ENCODE measurements around the gene ETHE1.
"Not testable (repeated sequence)": the region's sequence is repeated elsewhere in the genome, so short reads cannot be mapped to it uniquely, and the experiment has no call there.

ETHE1 gene

DNA sequence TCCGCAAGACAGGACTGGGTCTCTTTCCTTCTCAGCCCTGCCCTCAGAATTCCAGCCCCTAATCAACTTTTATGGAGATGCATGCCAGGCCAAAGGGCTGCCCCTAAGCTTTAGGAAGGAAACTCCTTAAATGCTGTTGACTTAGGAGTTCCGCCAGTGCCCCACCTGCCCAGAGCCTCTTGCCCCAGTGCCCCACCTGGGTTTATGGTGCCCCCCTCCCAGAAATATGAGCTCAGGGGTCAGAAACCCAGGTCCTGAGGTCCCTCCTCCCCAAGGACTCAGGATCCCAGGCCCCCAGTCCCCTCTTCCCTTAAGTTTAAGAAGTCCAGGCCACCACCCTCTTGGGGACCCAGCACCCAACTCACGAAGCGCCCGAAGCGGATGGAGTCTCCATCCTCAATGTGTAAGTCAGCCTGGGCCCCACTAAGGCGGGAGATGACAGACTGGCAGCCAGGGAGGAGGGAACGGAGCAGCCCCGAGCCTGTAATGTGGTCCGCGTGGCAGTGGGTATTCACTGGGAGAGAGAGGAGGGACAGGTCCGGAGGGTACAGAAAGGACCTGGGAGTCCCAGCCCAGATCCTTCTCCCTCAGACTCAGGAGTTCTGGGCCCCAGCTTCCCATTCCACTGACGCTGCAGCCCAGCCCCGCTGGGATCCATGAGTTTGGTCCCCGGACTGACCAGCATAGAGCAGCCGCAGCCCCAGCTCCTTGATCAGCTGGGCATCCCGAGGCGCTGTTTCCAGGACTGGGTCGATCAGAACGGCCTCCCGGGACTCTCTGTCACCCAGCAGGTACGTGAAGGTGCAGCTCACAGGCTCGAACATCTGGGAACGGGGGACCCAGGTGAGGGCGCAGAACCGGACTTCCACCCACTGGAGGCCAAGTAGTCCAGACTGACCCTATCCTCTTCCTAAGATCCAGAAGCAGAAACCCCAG, 897 bp downstream of the ETHE1 start:
- no peak for DNase-seq (ENCODE audit: low read depth in 1 of 2, low spot score in 1 of 2)

DNA sequence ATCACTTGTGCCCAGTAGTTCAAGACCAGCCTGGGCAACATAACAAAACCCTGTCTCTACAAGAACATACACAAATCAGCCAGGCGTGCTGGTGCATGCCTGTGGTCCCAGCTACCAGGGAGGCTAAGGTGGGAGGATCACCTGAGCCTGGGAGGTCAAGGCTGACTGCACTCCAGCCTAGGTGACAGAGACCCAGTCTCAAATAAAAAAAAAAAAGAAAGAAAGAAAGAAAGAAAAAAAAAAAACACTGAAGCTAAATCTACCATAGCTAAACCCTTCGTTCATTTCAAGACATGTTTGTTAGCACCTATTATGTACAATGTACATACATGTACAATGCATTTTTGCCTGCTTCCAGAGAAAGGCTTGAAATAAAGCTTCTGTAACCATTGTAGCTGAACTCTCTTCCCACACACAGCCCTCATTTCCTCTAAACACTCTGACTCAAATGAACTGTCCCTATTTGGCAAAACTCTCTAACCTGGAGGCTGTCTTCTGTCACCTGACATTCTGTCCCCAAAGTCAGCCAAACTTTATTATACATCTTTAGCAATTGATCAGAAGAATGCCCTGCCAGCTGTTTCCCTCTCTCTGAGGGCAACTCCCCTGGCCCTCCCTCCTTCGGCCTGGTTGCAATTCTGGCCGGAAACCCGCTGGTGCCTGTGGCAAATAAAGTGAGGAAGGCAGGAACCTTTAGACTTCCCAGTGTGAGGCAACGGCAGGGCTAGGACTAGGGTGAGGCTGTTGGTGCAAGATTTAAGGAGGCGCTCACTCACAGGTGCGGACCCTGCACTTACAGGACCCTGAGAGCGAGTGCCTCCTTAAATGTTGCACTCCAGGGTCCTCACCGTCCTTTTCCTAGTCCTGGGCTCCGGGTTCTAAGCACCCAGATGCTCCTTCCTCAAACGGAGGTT, 1.8 kb downstream of the ETHE1 start:
- DNase-seq (ENCODE audit: low read depth in 1 of 2, low spot score in 1 of 2) = no peak

DNA sequence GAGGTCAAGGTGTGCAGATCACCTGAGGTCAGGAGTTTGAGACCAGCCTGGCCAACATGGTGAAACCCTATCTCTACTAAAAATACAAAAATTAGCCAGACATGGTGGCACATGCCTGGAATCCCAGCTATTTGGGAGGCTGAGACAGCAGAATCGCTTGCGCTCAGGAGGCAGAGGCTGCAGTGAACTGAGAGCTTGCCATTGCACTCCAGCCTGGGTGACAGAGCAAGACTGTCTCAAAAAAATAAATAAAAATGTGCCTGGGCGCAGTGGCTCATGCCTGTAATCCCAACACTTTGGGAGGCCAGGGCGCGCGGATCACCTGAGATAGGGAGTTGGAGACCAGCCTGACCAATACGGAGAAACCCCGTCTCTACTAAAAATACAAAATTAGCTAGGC, 3.3 kb downstream of the ETHE1 start:
- DNase-seq (ENCODE audit: low read depth in 1 of 2, low spot score in 1 of 2) = not testable (repeated sequence)

DNA sequence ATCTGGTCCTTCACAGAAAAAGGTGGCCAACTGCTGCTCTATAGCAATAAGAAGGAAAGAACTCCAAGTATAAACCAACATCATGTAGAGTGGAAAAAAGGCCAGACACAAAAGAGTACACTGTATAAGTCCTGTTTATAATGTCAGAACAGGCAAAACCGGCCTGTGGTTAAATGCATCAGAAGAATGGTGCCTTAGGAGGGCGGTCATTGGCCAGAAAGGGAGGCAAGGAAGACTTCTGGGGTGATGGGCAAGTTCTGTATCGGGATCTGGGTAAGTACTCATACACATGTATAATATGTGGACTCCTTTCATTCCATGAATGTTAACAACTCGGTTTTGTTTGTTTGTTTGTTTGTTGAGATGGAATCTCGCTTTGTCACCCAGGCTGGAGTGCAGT, 4.1 kb downstream of the ETHE1 start:
- no peak for DNase-seq (ENCODE audit: low read depth in 1 of 2, low spot score in 1 of 2)

DNA sequence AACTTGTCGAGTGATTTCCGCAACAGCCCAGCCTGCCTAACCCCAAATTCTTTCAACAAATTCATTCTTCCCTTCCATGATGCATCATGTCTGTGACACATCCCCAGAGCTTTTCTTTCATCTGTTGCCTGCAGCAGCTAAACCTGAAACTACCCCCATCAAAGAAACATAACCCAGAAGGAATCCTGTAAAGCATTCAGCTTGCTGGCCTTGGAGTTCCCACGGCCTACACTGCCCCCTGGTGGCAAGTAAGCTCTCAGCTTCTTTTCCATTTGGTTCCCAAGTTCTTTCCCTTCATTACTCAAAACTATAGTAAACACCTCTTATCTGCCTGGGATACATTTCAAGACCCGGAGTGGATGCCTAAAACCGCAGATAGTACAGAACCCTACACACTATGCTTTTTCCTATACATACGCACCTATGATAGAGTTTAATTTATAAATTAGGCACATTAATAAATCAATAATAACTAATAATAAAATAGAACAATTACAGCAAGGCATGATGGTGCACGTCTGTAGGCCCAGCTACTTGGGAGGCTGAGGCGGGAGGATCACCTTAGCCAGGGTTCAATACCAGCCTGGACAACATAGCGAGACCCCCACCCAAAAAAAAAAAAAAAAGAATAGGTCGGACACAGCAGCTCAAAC, 7.4 kb downstream of the ETHE1 start:
- peak; percentile 54 to 77 for DNase-seq (ENCODE audit: low read depth in 1 of 2, low spot score in 1 of 2)

DNA sequence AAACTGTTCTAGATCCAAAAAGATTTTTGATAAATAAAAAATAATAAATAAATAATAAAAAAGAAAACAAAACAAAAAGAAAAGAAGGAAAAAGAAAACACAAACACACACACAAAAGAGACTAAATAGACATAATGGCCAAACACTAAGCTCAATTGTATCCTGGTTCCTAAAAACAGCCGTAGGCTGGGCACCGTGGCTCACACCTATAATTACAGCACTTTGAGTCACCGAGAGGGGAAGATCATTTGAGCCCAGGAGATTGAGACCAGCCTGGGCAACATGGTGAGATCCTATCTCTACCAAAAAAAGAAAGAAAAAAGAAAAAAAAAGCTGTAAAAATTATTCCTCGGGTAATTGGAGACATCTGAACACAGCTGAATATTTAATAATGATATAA, 8.9 kb downstream of the ETHE1 start:
- no peak for DNase-seq (ENCODE audit: low read depth in 1 of 2, low spot score in 1 of 2)

DNA sequence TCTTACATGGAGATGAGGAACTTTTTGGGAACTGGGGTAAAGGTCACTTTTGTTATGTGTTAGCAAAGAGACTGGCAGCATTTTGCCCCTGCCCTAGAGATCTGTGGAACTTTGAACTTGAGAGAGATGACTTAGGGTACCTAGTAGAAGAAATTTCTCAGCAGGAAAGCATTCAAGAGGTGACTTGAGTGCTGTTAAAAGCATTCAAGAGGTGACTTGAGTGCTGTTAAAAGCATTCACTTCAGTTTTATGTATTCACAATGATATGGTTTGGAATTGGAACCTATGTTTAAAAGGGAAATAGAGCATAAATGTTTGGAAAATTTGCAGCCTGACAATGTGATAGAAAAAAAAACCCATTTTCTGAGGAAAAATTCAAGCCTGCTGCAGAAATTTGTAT, 14.6 kb downstream of the ETHE1 start:
- DNase-seq (ENCODE audit: low read depth in 1 of 2, low spot score in 1 of 2) = not testable (repeated sequence)

DNA sequence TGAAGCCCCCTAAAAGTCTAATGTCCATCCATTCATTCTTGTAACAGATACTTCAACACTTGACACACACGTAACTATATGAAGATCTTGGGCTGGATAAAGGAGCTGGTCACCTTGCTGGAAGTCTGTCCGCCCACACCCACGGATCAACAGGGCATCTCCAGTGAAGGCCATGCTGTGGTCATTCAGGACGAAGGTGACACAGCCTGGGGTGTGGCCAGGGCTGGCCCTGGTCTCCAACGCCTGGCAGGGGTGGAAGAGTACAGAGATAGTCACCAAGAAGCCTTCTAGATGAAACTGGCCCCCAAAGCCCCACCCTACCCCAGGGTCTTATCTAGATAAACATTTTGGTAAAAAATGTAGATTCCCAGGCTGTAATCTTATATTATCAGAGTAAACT, 15.7 kb downstream of the ETHE1 start:
- no peak for DNase-seq (ENCODE audit: low read depth in 1 of 2, low spot score in 1 of 2)

DNA sequence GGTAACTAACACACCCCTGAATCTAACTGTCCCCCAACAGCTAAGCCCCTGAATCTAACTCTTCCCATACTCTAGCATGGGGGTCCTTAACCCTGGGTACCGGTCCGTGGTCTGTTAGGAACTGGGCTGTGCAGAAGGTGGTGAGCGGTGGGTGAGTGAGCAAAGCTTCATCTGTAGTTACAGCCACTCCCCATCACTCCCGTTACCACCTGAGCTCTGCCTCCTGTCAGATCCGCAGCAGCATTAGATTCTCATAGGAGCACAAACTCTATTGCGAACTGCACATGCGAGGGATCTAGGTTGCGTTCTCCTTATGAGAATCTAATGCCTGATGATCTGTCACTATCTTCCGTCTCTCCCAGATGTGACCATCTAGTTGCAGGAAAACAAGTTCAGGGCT, 16.3 kb downstream of the ETHE1 start:
- no peak for DNase-seq (ENCODE audit: low read depth in 1 of 2, low spot score in 1 of 2)

DNA sequence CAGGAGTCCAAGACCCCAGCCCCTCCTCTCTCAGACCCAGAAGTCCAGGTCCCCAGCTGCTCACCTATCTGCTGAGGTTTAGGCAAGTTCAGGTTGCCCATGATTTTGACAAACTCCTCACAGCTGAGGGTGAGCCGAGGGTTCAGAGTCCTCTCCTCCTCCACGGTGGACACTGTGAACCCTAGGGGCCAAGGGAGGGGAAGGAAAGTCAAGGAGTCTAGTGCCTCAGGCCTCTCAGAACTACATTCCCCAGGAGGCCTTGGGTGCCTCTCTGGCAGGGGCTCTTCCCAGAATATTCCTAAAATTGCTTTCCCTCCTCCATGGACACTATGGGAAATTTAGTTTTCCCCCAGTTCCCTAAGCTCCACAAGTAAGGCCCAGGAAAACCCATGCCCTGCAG, 19.1 kb downstream of the ETHE1 start:
- DNase-seq (ENCODE audit: low read depth in 1 of 2, low spot score in 1 of 2) = no peak

DNA sequence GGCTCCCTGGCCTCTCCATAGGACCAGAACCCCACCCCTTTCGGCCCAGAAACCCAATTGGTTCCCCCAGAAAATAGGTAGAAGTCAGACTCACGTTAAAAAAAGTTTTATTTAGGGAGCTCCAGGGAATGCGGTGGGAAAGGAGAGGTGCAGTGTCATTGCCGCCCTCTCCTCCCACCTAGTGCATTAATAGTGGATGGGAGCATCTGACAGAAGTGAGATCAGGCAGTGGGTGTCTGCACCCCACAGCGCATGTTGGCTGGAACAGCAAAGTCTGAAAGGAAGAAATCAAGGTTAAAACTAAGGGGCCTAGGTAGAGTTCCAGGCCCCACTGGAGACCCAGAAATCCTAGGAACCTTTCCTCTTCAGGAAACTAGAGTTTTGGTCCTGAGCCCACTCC, 20.4 kb downstream of the ETHE1 start:
- DNase-seq (ENCODE audit: low read depth in 1 of 2, low spot score in 1 of 2) = no peak

DNA sequence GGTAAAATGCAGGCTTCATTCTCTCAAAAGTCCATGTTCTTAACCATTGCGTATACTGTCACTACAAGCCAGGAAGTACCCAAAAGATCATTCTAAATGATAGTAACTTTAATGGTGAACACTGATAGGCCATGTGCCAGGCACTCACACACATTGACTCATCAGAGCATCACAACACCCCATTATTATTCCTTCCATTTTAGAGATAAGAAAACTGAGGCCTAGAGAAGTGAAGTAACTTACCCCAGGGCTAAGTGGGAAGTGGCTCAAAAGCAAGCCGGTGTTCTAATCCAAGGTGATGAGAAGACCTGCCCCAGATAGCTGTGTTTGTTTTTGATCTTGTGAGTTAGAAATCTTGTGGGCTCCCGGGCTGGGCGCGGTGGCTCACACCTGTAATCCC, 21.1 kb downstream of the ETHE1 start:
- DNase-seq (ENCODE audit: low read depth in 1 of 2, low spot score in 1 of 2) = no peak

DNA sequence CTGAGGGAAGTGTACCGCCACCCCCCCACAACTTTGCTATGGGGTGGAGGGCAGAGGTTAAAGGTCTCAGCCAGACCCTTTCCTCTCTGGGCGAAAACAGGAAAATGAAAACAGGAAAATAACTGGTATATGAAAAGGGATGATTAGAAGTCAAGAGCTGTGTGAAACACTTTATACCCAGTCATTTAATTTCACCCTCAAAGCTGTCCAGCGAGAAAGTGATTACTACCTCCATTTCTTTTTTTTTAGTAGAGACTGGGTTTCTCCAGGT, 21.9 kb downstream of the ETHE1 start:
- no peak for DNase-seq (ENCODE audit: low read depth in 1 of 2, low spot score in 1 of 2)

DNA sequence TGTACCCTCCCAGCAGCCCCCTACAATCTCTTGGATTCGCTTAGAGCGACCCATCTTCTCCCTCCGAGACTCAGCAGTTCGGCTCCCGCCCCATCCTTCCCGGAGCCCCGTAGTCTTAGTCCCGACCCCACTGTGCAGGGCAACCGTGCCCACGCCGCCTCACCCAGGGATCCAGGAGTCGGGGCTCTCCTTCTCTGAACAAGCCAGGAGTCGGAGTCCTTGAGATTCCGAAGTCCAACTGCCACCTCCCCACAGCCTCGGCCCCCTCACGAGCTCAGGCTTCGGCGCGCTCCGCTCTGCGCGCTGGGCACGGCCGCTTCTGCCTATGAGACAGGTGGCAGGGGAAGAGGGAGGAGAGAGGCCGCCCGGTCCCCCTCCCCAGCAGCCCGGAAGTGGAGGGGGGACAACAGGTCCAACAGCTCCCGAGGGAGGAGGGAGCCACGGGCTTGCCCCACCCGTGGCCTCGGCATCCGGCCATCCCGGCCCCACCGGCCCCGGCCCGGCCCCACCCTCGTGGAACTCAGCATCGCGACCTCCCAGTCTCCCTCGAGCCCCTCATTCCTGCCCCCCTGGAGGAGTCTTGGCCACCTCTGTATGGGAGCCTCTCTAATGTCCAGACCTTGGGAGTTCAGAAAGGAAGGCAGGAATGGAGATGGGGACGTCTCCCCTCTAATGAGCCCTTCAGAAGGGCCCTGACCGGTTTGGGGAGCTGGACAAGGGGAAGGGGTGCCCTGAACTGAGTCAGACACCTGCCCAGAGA, 22.4 kb downstream of the ETHE1 start, which contains the start of gene PHLDB3:
TSS of gene PHLDB3 (minus strand) at position 321 of the 760 bp plus-strand sequence. CDS start 628 bp downstream, outside the sequence.
- DNase-seq (ENCODE audit: low read depth in 1 of 2, low spot score in 1 of 2) = peak in 1 of 2 donors; percentile 43

DNA sequence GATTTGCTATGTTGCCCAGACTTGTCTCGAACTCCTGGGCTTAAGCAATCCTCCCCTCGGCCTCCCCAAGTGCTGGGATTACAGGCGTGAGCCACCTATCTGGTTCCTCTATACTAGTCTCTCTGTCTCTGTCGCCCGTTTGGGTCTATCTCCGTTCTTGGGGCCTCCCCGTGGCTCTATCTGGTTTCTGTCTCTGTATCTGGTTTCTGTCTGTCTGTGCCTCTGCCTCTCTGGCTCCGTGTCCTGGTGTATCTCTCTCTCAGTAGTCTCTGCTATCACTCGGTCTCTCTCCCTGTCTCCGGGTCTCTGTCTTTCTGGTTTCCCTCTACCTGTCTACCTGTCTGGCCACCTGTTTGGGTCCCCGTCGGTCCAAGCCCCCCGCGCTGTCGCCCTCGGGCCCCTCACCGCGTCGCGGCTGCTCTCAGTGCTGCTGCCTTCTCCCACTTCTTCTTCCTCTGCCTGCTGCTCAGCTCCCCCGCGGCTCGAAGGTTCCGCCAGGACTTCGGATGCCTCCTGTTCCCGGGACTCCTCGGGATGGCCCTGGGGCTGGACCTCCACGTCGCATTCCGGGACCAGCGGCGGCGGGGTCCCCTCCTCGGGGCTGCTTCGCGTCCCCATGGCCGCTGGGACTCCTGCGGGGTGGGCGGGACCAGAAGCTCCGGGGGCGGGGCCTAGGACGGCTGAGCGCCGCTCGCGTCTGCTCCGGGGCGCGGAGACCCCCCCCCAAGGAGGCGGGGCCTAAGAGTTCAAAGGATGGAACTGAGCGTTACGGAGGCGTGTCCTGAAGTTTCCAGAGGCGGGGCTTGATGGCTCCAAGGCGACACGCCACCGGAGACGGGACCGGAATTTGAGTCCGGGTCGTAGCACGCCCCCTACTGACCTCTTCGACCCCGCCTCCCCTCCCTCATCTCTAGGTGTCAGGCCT, 23.2 kb downstream of the ETHE1 start:
- DNase-seq (ENCODE audit: low read depth in 1 of 2, low spot score in 1 of 2) = peak; percentile 97 to 98

DNA sequence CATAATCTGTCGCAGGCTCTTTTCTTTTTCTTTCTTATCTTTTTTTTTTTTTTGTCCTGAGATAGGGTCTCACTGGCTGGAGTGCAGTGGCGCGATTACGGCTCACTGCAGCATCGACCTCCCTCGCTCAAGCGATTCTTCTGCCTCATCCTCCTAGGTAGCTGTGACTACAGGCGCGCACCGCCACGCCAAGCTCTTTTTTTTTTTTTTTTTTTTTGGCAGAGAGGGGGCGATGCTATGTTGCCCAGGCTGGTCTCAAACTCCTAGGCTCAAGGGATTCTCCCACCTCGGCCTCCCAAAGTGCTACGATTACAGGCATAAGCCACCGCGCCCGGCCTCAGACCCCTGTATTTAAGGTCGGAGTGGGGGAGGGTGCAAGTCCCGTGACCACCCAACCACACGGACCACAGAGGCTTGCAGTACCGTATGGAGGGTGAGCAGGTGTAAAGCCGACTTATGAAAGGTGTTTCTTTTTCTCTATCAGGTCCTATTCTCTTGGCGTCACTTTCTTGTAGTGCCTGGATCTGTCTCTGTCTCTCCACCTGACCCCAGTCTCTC, 24.5 kb downstream of the ETHE1 start:
- DNase-seq (ENCODE audit: low read depth in 1 of 2, low spot score in 1 of 2) = no peak

DNA sequence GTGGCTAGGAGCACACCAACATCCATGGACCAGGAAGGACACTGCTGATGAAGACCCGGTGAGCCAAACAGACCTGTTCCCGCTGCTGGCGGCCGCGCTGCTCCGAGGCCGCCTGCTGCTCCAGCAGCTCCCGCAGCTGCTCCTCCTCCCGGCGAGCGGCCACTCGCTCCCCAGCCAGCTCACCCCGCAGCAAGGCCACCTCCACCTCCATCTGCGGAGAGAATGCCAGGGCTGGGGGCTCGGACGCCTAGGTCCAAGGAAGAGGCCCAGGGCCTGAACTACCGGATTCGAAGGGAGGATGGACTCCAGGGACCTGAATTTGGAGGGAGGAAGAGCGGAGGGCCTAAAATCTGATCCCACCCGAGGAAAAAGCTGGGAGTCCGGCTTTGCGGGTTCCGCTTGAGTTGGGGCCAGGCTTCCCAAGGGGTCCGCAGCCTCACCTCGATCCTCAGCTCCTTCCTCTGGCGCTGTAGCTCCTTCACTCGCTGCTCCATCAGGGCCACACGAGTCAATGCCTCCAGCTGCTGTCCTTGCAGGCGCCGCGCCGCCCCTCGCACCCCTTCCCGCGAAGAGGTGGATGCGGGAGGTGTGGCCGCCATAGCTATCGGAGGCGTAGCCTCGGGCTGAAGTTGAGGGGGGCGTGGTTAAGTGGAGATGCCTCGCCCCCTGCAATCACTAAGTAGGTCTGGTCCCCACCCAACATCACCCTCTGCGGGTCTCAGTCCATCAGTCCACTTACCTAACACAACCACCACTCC, 25.2 kb downstream of the ETHE1 start:
- DNase-seq (ENCODE audit: low read depth in 1 of 2, low spot score in 1 of 2) = no peak

DNA sequence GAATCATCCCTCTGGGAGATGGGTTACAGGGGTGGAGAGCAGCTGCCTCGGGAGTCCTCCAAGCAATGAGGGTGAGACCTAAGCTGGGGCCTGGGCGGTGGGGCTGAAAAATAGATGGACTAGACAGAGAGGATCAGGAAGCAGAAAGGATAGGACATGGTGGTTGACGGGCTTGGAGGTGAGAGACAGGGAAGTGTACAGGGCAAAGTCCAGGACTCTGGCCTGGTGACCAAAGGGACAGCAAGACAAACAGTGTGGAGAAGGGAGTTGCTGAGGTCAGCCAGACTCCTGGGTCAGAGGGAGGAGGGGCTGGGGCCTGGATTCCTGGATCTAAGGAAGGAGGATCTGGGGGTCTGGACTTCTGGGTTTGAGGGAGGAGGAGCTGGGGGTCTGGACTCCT, 28.0 kb downstream of the ETHE1 start:
- no peak for DNase-seq (ENCODE audit: low read depth in 1 of 2, low spot score in 1 of 2)

All from activated CD4-positive, alpha-beta T cell treated with anti-CD3 and anti-CD28 coated beads, Interleukin-2, amount 50 U/mL, for 24 hours (primary cell).